ENCODE results near the gene SLC36A2.

The SLC36A2 gene

DNA sequence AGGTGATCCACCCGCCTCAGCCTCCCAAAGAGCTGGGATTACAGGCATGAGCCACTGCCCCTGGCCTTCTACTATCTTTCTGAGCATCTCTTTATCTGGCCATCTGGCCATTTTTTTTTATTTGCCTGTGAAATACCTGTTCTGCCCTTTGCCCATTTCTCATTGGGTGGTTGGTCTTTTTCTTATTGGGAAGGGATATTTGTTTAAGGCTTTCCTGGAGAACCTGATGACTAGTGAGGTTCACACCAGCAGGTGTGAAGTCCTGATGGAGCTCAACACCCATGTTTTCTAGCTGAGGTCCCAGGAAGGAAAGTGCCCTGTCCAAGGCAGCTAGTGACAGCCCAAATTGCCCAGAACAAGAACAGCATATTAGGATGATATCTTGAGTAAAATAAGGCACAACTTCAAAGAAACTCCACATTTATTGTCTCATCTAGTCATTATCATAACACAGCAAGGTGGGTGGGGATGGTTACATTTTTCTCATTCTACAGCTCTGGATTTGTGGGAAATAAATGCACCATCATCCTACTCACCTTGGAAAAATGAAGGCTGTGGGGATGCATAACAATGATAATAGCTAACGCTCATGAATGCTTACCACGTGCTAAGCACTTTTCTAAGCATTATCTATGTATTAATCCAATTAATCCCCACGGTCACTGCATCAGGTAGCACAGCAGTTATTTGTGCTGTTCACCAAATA is 64.1 kb downstream of the SLC36A2 start:
- DNase-seq (ENCODE audit: low read depth in 2 of 2): no peak

- DNase-seq (ENCODE audit: low read depth in 2 of 2): no peak
Observed at GRCh38 chr5:151281001-151281639, 66.2 kb downstream of the SLC36A2 start.

DNA sequence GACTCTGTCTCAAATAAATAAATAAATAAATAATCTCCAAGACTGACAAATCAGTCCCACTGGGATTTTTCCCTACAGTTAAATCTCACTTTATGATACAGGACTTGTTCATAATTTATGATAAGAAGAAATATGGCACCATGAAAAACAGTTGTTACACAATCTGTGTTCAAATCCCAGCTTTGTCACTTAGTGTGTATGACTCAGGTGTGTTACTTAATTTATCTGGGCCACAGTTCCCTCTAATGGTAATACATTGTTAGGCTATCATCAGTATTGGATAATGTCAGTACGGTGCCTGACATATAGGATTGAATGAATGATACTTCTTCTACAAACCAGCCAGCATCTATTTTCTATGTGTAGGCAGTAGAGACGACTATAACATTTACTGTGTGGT is 66.9 kb downstream of the SLC36A2 start:
- DNase-seq (ENCODE audit: low read depth in 2 of 2): no peak

- no peak for DNase-seq (ENCODE audit: low read depth in 2 of 2)
Observed at GRCh38 chr5:151278845-151279244, 68.5 kb downstream of the SLC36A2 start.

DNA sequence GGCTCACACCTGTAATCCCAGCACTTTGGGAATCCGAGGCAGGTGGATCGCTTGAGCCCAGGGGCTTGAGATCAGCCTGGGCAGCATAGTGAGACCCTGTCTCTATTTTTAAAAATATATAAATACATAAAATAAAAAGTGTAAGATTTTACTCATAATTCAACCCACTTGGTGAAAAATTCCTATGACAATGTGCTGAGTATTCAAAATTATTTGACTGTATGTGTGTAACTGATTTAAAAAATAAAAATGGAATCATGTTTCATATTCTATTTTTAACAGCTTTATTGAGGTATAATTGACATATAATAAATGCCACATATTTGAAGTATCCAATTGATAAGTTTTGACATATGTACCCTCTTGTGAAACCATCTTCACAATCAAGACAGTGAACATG is 71.6 kb downstream of the SLC36A2 start:
- no peak for DNase-seq (ENCODE audit: low read depth in 2 of 2)

GRCh38 chr5:151274666-151275065 is 72.7 kb downstream of the SLC36A2 start:
- DNase-seq (ENCODE audit: low read depth in 2 of 2): no peak

GRCh38 chr5:151271336-151271735 is 76.0 kb downstream of the SLC36A2 start:
- no peak for DNase-seq (ENCODE audit: low read depth in 2 of 2)

GRCh38 chr5:151270599-151270998 is 76.8 kb downstream of the SLC36A2 start:
- DNase-seq (ENCODE audit: low read depth in 2 of 2): no peak

GRCh38 chr5:151267491-151268260 is 79.7 kb downstream of the SLC36A2 start:
- DNase-seq (ENCODE audit: low read depth in 2 of 2): no peak
